ENCODE measurements around the gene NDFIP1. TPM values are rescaled to one million over a fixed set of nuclear protein-coding genes. Genes with fewer than 3 reads are reported as not detected.

Gene NDFIP1
- total and polyA plus RNA-seq, 2 of the 4 experiments (the other 2 are of a cell fraction) = 7.7 to 15.4 TPM

GRCh38 chr5:142153674-142154448, 45.3 kb downstream of the NDFIP1 start:
- Histone ChIP-seq H3K4me2 (ENCODE audit: low read depth, low read length) (no peak overlapping the region), H2BK120ac (ENCODE audit: low read depth, low read length) (no peak overlapping the region), H3K79me1 (ENCODE audit: low read depth in 1 of 2, low read length in 2 of 2) (peaks cover 0 to 6% of the 10 kb centered on the region in 2 experiments; a peak in 1 of 4 replicates), H3K4me3 (ENCODE audit: insufficient read depth, low read depth, low read length) (no peak overlapping the region), H3K9me3 (ENCODE audit: control insufficient read depth, insufficient read depth, low read length) (no peaks in the 10 kb centered on the region), H4K5ac (ENCODE audit: low read depth, low read length) (no peak overlapping the region), H4K20me1 (ENCODE audit: insufficient read depth, low read length) (no peaks in the 10 kb centered on the region), H3K27ac (ENCODE audit: insufficient read depth, low read length) (no peak overlapping the region), H3K36me3 (ENCODE audit: control insufficient read depth, insufficient read depth, low read length) (peaks cover 2% of the 10 kb centered on the region), H4K91ac (ENCODE audit: insufficient read depth, low read depth, low read length) (peak overlapping the region; percentile 60; the same call in 1 of the 2 replicates), H3K9me1 (ENCODE audit: insufficient read depth, low read length) (no peaks in the 10 kb centered on the region; the same call in 1 of the 2 replicates), H3K14ac (replicated peaks; ENCODE audit: low read depth, low read length) (no peak overlapping the region), H3K9ac (ENCODE audit: low read depth, low read length) (no peak overlapping the region), H3K23ac (ENCODE audit: low read depth, low read length) (no peak overlapping the region), H3K18ac (ENCODE audit: low read depth, low read length) (no peak overlapping the region), H2AK5ac (ENCODE audit: low read depth, low read length) (no peak overlapping the region), H2AFZ (replicated peaks; ENCODE audit: low read length, poor library complexity) (no peak overlapping the region), H2BK5ac (ENCODE audit: low read depth, low read length, poor library complexity, severe bottlenecking) (peak overlapping the region; percentile 23), H2AK9ac (replicated peaks; ENCODE audit: low read depth, low read length, poor library complexity) (no peak overlapping the region), H2BK20ac (ENCODE audit: low read depth, low read length) (peak overlapping the region; percentile 41; the same call in 1 of the 2 replicates), H3K56ac (ENCODE audit: extremely low read depth, insufficient read depth, low read length) (no peak overlapping the region), H3K27me3 (ENCODE audit: control insufficient read depth, insufficient read depth, low read length) (no peaks in the 10 kb centered on the region), H4K8ac (ENCODE audit: low read depth in 2 of 2, low read length in 2 of 2) (peak overlapping the region in 1 of 2 experiments; percentile 39; a peak in 1 of 4 replicates), H2BK15ac (ENCODE audit: low read depth, low read length) (no peak overlapping the region), H3K4me1 (ENCODE audit: control insufficient read depth, insufficient read depth, low read length) (peaks cover 6% of the 10 kb centered on the region), H3K4ac (ENCODE audit: low read depth, low read length) (peak overlapping the region; percentile 30; the same call in 1 of the 2 replicates)
- DNase-seq (no peak), ATAC-seq (ENCODE audit: low read depth) (no peak)
- ChIA-PET CTCF (no interaction called here), POLR2A (ENCODE audit: unreplicated experiment) (no interaction called here)
- in situ Hi-C loops (cut with MboI; ENCODE audit: low sequenced_read_pairs) (no loop called here), intact Hi-C loops (cut with micrococcal nuclease) (loop anchor here (5.0 to 10.0 kb wide), 2 partner anchors 281 to 458 kb away; no protein-coding TSS in a partner anchor), dilution Hi-C loops (cut with HindIII; ENCODE audit: low sequenced_read_pairs, unreplicated experiment) (no loop called here)
- WGBS, 2 experiments (ENCODE audit: extremely low coverage in 2 of 2, insufficient read length in 1 of 2) = 100% methylated on average over 2 of the region's 12 CpGs; no CpG with 5 or more reads in 1 of the 2 experiments
- BruUV-seq (replicated peaks) = no TSS peak
- no peak for TF ChIP-seq BHLHE40 (IDR thresholded peaks at IDR 0.05; ENCODE audit: low read depth, low read length)
- TF ChIP-seq SMC3 (IDR thresholded peaks at IDR 0.05; ENCODE audit: low read depth, low read length) = no peak
- no peak for TF ChIP-seq FOS (IDR thresholded peaks at IDR 0.05; ENCODE audit: low read depth, low read length)
- no peak for TF ChIP-seq MXI1 (IDR thresholded peaks at IDR 0.05; ENCODE audit: borderline replicate concordance, low read depth, low read length)
- TF ChIP-seq CTCF (conservative IDR thresholded peaks at IDR 0.05; ENCODE audit: low read depth, low read length) = no peak
- TF ChIP-seq POLR2A (IDR thresholded peaks at IDR 0.05; ENCODE audit: low read depth, low read length) = no peak
- TF ChIP-seq RCOR1 (IDR thresholded peaks at IDR 0.05; ENCODE audit: insufficient replicate concordance, low read length) = no peak
- no peak for TF ChIP-seq CHD1 (IDR thresholded peaks at IDR 0.05; ENCODE audit: low read depth, low read length)
- TF ChIP-seq, protein P1, sequence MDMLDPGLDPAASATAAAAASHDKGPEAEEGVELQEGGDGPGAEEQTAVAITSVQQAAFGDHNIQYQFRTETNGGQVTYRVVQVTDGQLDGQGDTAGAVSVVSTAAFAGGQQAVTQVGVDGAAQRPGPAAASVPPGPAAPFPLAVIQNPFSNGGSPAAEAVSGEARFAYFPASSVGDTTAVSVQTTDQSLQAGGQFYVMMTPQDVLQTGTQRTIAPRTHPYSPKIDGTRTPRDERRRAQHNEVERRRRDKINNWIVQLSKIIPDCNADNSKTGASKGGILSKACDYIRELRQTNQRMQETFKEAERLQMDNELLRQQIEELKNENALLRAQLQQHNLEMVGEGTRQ (IDR thresholded peaks at IDR 0.05; ENCODE audit: low read depth, low read length) = no peak
- no peak for TF ChIP-seq RAD21 (IDR thresholded peaks at IDR 0.05; ENCODE audit: low read length)
- no peak for TF ChIP-seq CEBPB (IDR thresholded peaks at IDR 0.05; ENCODE audit: low read depth, low read length)
- no peak for TF ChIP-seq NFE2L2 (IDR thresholded peaks at IDR 0.05; ENCODE audit: low read depth, low read length)
- TF ChIP-seq MAZ (IDR thresholded peaks at IDR 0.05; ENCODE audit: borderline replicate concordance, low read depth, low read length) = no peak
- TF ChIP-seq ELK1 (IDR thresholded peaks at IDR 0.05; ENCODE audit: borderline replicate concordance, low read depth, low read length) = no peak
- TF ChIP-seq MAFK (IDR thresholded peaks at IDR 0.05; ENCODE audit: low read depth, low read length) = no peak
